HG02852 (cell line): ENCODE data around the gene FGF5.
"Not testable (repeated sequence)": the region's sequence is repeated elsewhere in the genome, so short reads cannot be mapped to it uniquely, and the experiment has no call there.

Experiments used
- ATAC-seq: cut with Tn5 transposase; IDR thresholded peaks from one replicate; pipeline ENCODE4 v1.9.1; 2021; ENCODE audit warnings: mild to moderate bottlenecking, moderate library complexity; ENCODE audit not compliant: unreplicated experiment

FGF5 gene

GRCh38 chr4:80253510-80253909 is 13.0 kb upstream of the FGF5 start:
- no peak for ATAC-seq

- ATAC-seq = no peak
Measured at GRCh38 chr4:80254114-80254513, 12.3 kb upstream of the FGF5 start.

GRCh38 chr4:80255329-80256095 is 11.0 kb upstream of the FGF5 start:
- ATAC-seq = no peak

- no peak for ATAC-seq
Measured at GRCh38 chr4:80257851-80258250, 8.6 kb upstream of the FGF5 start.

- no peak for ATAC-seq
Measured at GRCh38 chr4:80259012-80259411, 7.5 kb upstream of the FGF5 start.

GRCh38 chr4:80259817-80260216 is 6.6 kb upstream of the FGF5 start:
- no peak for ATAC-seq

GRCh38 chr4:80261989-80262600 is 4.4 kb upstream of the FGF5 start:
- no peak for ATAC-seq

- ATAC-seq = no peak
Measured at GRCh38 chr4:80263541-80264351, 2.7 kb upstream of the FGF5 start.

- ATAC-seq = no peak
Measured at GRCh38 chr4:80264352-80264647, 2.2 kb upstream of the FGF5 start.

GRCh38 chr4:80264825-80265224 is 1.6 kb upstream of the FGF5 start:
- no peak for ATAC-seq

GRCh38 chr4:80265571-80266252 is 752 bp upstream of the FGF5 start:
- no peak for ATAC-seq

- no peak for ATAC-seq
Measured at GRCh38 chr4:80266902-80267380, 477 bp downstream of the FGF5 start.

GRCh38 chr4:80268081-80268823 is 1.8 kb downstream of the FGF5 start:
- ATAC-seq = no peak

GRCh38 chr4:80268936-80269335 is 2.5 kb downstream of the FGF5 start:
- ATAC-seq = no peak

GRCh38 chr4:80270321-80270720 is 3.9 kb downstream of the FGF5 start:
- ATAC-seq = no peak

GRCh38 chr4:80270868-80271267 is 4.4 kb downstream of the FGF5 start:
- no peak for ATAC-seq

GRCh38 chr4:80271801-80272200 is 5.3 kb downstream of the FGF5 start:
- ATAC-seq = no peak

GRCh38 chr4:80276931-80277330 is 10.5 kb downstream of the FGF5 start:
- no peak for ATAC-seq

GRCh38 chr4:80279751-80280150 is 13.3 kb downstream of the FGF5 start:
- ATAC-seq = no peak

- ATAC-seq = no peak
Measured at GRCh38 chr4:80286451-80286850, 20.0 kb downstream of the FGF5 start.

- not testable (repeated sequence) for ATAC-seq
Measured at GRCh38 chr4:80290665-80291064, 24.2 kb downstream of the FGF5 start.
